ENCODE measurements around the gene VPS33B. TPM values are rescaled to one million over a fixed set of nuclear protein-coding genes. Genes with fewer than 3 reads are reported as not detected.
"Not testable (repeated sequence)": the region's sequence is repeated elsewhere in the genome, so short reads cannot be mapped to it uniquely, and the experiment has no call there.

The VPS33B gene
- 7.3 TPM in 2 replicates for total RNA-seq (2014; rRNA removed; shearing (Covaris generic))

GRCh38 chr15:91022075-91022831, at the start of gene VPS33B:
TSS of gene VPS33B (minus strand) at chr15:91022594. CDS start at chr15:91022249, 345 bp downstream.
- peak; percentile 85 for DNase-seq (ENCODE audit: low read depth)

GRCh38 chr15:91072161-91072560, 49.8 kb upstream of the VPS33B start:
- no peak for DNase-seq (ENCODE audit: low read depth)

DNA sequence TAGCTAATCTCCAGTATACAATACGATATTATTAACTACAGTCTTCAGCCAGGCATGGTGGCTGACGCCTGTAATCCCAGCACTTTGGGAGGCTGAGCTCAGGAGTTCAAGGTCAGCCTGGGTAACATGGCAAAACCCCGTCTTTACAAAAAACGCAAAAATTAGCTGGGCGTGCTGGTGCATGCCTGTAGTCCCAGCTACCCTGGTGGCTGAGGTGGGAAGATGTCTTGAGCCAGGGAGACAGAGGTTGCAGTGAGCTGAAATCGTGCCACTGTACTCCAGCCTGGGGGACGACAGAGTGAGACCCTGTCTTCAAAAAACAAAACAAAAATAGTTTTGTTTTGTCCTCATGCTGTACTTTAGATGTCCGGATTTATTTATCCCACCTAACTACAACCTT, 48.5 kb upstream of the VPS33B start:
- no peak for DNase-seq (ENCODE audit: low read depth)

DNA sequence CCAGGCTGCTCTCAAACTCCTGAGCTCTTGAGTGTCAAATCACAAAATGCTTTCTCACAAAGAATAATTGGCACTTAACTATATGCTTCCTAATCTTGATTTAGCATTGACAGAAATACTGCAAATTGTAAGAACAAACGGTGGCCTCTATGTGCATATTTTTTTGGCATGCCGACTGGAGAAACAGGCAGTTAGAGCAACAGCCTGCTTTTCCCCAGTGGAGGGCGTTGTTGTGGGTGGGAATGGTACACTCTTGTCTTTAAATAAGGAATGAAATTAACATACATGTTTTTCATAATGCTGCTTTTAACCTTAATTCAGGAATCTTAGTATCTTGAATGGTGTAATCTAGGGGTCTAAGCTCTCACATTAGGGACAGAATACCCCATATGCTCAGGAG, 46.6 kb upstream of the VPS33B start:
- no peak for DNase-seq (ENCODE audit: low read depth)

- DNase-seq (ENCODE audit: low read depth) = no peak
Measured at GRCh38 chr15:91068436-91068835, 46.0 kb upstream of the VPS33B start.

- DNase-seq (ENCODE audit: low read depth) = peak; percentile 14
Measured at GRCh38 chr15:91067036-91067435, 44.6 kb upstream of the VPS33B start.

DNA sequence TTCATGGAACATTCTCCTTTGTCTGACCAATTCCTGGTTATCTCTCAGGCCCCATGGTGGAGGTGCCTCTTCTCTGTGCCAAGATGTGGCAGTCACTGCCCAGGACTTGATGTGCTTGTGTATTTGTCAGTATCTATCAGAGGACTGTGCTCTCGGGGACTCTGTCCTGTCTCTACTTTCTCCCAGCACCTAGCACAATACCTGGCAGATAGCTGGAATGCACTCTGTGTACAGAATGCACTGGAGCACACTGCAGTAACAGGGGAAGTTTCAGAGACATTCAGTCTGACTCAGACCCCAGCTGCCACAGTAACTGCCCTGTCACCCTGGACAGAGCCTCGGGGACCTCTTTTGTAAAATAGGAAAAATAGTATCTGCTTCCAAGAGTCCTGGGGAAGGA, 43.1 kb upstream of the VPS33B start:
- DNase-seq (ENCODE audit: low read depth) = no peak

DNA sequence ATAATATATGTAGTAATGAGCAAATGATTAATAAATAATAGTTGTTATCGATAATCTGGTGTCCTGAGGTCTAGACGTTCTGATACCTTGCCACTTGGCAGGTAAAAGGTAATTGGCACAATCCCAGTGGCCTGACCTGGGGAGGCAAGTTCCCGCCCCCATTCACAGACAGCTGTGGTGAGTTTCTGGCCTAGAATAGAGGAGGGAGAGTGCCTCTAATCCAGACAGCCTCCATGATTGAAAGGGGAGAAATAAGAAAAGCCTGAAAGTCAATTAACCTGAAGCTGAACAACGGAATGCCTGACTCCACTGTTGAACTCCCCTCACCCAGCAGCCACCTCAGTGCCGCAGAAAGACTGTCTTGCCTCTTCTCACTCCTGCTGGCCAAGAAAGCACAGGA, 39.6 kb upstream of the VPS33B start:
- DNase-seq (ENCODE audit: low read depth) = no peak

DNA sequence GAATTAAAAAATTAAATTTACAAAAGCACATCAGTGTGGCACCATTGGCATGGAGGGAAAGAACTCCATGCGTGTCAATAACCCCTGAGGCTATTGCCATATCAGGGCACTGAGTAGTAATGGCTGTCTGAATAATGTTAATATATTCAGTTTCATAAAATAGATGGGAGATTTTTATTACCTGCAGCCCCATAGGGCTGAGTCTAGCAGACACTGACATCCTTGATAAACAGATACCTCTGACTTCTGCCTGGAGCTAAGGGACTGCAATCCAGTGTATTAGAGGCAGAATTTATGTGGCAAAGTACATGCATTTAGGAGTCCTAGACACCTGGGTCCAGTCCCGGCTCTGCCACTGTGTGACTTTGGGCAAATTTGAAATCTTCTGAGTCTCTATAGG, 38.8 kb upstream of the VPS33B start:
- no peak for DNase-seq (ENCODE audit: low read depth)

DNA sequence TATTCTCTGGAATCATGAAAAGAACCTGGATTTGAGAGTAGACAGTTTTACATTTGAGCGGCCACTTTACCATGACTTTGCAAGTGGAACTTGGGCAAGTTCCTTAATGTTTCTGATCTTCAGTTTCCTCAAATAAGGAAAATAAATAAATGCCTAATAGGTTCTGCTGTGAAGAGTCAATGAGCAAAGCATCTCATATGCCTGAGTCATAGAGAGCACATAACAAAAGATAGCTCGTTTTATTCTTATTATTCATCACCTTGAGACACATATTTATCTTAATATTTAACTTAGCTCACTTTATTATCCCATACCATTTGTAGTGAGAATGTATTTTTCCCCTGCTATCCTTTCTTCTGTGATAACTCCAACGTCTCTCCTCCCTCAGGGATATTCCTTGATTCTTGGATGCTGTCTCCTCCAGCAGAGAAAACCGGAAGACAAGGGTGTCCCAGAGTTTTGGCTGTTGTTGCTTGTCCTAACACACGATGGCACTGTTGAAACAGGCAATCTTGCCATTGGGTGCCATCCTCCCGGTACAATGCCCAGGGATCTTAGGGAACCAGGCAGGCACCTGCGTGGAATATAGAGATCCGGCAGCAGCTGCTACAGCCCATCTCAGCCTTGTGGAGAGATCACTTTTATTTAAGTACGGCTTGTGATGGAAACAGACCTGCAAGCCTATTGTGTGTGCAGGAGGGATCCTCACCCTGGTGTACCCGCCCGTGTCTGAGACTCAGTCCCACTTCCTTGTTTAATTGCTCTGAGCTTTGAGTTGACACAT, 33.3 kb upstream of the VPS33B start:
- DNase-seq (ENCODE audit: low read depth) = peak; percentile 74

GRCh38 chr15:91054816-91055215, 32.4 kb upstream of the VPS33B start:
- DNase-seq (ENCODE audit: low read depth) = no peak

DNA sequence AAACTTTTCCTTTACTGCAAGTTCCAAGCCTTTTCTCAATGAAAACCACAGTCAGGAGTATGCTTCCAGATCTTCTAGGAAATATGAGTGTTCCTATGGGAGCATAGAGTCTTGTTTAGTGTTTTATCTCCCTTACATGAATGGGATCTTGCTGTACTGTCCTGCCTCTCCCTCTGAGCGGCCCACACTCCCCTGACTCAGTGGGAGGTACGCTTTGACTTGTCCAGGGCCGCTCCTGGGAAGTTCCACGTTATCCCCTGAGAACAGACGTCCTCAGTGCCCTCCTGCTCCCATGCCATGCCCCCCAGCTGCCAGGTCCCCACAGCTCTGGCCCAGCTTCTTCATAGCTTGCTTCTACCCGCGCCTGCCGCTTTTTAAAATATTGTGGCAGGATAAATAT, 28.9 kb upstream of the VPS33B start:
- no peak for DNase-seq (ENCODE audit: low read depth)

DNA sequence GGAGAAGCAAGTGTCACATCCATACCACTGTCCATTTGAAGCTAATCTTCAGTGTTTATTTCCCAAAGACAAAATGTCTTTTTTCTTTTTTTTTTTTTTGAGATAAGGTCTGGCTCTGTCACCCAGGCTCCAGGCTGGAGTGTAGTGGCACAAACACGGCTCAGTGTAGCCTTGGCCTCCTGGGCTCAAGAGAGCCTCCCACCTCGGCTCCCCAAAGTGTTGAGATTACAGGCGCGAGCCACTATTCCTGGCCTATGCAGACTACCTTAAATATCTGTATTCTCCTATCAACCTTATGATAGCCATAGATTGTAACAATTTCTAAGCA, 27.7 kb upstream of the VPS33B start:
- DNase-seq (ENCODE audit: low read depth) = no peak

DNA sequence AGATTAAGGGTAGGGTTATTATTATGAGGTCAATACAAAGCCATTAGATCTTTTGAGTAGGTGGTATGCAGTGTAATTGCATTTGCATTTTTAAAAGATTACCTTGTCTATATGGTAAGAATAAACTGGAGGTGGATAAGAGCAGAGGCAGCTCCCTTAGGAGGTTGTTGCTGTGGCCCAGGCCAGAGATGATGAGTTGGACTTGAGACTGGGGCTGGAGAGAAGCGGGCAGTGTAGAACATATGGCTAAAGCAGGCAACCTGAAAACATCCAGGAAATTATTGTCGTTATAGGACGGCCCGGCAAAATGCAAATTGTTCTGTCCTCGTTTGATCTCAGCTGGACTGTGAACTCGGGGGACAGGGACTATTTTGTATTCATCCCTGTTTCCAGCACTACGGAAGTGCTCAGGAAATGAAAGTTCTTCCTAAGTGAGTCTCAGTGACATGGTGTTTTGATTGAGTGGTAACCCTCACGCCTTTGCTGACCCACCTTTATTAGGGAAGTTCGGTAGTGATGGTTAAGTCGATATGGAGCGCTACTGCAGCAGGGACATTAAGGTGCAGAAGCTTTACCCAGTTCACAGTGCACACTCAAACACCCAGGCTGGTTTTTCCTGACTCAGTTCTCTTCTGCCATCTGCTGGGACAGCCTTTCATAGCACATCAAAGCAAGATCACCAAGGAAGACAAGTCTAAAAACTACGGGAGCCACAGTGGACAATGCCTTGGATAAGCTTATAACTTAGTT, 27.2 kb upstream of the VPS33B start:
- peak; percentile 65 for DNase-seq (ENCODE audit: low read depth)

GRCh38 chr15:91047545-91048199, 25.3 kb upstream of the VPS33B start:
- peak; percentile 63 for DNase-seq (ENCODE audit: low read depth)

GRCh38 chr15:91046056-91046455, 23.7 kb upstream of the VPS33B start:
- DNase-seq (ENCODE audit: low read depth) = not testable (repeated sequence)

GRCh38 chr15:91045065-91045464, 22.7 kb upstream of the VPS33B start:
- DNase-seq (ENCODE audit: low read depth) = no peak

DNA sequence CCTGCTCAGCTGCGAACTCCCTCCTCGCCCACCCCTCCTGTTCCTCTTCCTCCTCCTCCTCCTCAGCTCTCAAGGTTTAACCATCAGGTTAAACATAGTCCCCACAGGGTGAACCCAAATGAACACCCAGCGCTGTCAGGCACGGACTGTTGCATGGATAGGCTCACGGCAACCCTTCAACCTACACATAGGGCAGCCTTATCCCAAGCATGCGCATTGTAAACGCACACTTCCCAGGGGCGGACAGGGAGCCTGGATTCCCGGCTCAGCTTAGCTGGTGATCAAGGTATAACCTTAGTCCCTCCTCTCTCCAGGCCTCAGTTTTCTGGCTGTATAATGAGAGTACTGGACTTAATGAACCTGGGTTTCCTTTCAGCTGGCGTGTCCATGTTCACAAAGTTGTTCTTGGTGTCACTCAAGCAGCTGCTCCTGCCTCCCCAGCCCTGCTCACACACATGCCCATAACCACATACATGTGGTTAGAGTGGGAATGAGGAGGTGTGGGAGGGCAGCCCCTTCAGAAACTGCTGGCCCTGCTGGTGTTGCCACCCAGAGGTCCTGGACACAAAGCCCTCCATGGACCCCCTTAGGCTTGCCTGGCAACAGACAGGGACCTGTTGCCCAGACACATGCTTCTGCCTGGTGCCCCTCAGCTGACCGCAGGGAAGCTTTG, 20.9 kb upstream of the VPS33B start:
- no peak for DNase-seq (ENCODE audit: low read depth)

- DNase-seq (ENCODE audit: low read depth) = no peak
Measured at GRCh38 chr15:91040856-91041255, 18.5 kb upstream of the VPS33B start.

DNA sequence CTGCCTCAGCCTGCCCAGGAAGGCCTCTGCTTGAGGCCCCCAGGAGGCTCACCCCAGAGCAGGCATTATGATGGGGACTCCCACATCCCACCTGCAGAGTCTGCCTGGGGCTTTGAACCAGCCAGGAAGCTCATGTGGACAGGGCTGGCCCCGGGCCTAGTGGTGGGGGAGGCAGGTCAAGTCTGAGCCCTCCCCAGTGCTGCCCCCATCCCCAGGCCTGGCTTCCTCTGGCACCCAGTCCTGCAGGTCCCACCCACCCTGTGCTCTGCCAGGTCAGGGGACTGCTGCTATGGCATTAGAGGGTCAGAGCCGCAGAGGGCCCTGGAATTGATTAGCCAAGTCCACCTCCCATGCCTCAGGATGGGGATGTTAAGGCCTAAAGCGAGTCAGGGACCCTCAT, 17.6 kb upstream of the VPS33B start:
- no peak for DNase-seq (ENCODE audit: low read depth)
